B cell (primary cell): ENCODE measurements around the gene CFAP77. TPM values are rescaled to one million over a fixed set of nuclear protein-coding genes. Genes with fewer than 3 reads are reported as not detected.

Experiments
- ATAC-seq: fragments of 200-7000 bp; cut with Tn5 transposase; one replicate; pipeline ENCODE4 v1.10.0; 2021; ENCODE audit warnings: low read depth, mild to moderate bottlenecking, moderate number of reproducible peaks, moderate library complexity
- CTCF ChIA-PET: fragments of 350-600 bp; sonication (Branson Sonifier 250); formaldehyde crosslinking; loops from one replicate; lab custom pipeline; 2021; ENCODE audit warnings: antibody characterized with exemption, inconsistent platforms; lab: Charles Lee
- POLR2A ChIA-PET: fragments of 350-600 bp; sonication (Branson Sonifier 250); formaldehyde crosslinking; loops from one replicate; lab custom pipeline; 2021; ENCODE audit warnings: antibody characterized with exemption; lab: Charles Lee
- DNase-seq: peaks from one replicate; pipeline ENCODE4 v3.0.0; 2013
- H2AFZ ChIP-seq: 2 replicates; pipeline ENCODE4 v1.6.1; 2012; ENCODE audit warnings: mild to moderate bottlenecking, low read depth, low read length; ENCODE audit not compliant: insufficient read depth, poor library complexity, severe bottlenecking
- H3K27ac ChIP-seq, 2 donors: 1 replicate in 1 of 2; 2 replicates in 1 of 2; pipeline ENCODE4 v1.5.1; 2012 to 2013; ENCODE audit warnings: low read length in 2 of 2, mild to moderate bottlenecking in 2 of 2, moderate library complexity in 1 of 2
- H3K27me3 ChIP-seq, 4 experiments: fragments of 200-600 bp in 1 of 4; sonication (generic) in 1 of 4; replicated peaks in 1 of 4; 1 replicate in 2 of 4; 2 replicates in 2 of 4; pipeline versions ENCODE4 v1.6.1 to v1.7.0; 2013 to 2016; ENCODE audit warnings: low read length in 3 of 4, mild to moderate bottlenecking in 2 of 4, mixed read lengths in 1 of 4, moderate library complexity in 1 of 4; ENCODE audit not compliant: insufficient read depth in 4 of 4, control insufficient read depth in 3 of 4; ENCODE audit errors: control extremely low read depth in 1 of 4
- H3K36me3 ChIP-seq, 2 experiments: replicated peaks in 1 of 2; 1 replicate in 1 of 2; 2 replicates in 1 of 2; pipeline versions ENCODE4 v1.6.1 to v1.7.1; 2013; ENCODE audit warnings: low read length in 1 of 2; ENCODE audit not compliant: insufficient read depth in 2 of 2, control insufficient read depth in 1 of 2; ENCODE audit errors: control extremely low read depth in 1 of 2, extremely low read depth in 1 of 2
- H3K4me1 ChIP-seq, 2 donors: fragments of 200-600 bp in 1 of 2; sonication (generic) in 1 of 2; 1 replicate in 1 of 2; 2 replicates in 1 of 2; pipeline versions ENCODE4 v1.5.1 to v1.6.1; 2013 to 2017; ENCODE audit warnings: low read length in 2 of 2; ENCODE audit not compliant: control insufficient read depth in 2 of 2, insufficient read depth in 2 of 2
- H3K4me2 ChIP-seq: replicated peaks from 2 replicates; pipeline ENCODE3; 2012; ENCODE audit warnings: mild to moderate bottlenecking, low read depth, low read length; ENCODE audit not compliant: poor library complexity, severe bottlenecking
- H3K4me3 ChIP-seq, 5 experiments: fragments of 200-600 bp in 1 of 5; sonication (generic) in 1 of 5; 1 replicate in 3 of 5; 2 replicates in 2 of 5; pipeline versions ENCODE4 v1.5.1 to v1.7.0; 2011 to 2016; ENCODE audit warnings: low read length in 4 of 5, mild to moderate bottlenecking in 4 of 5, low read depth in 2 of 5, control low read depth in 1 of 5, moderate library complexity in 1 of 5; ENCODE audit not compliant: insufficient read depth in 1 of 5; ENCODE audit errors: control extremely low read depth in 1 of 5, extremely low read depth in 1 of 5
- H3K79me2 ChIP-seq: fragments of 200-600 bp; sonication (generic); one replicate; pipeline ENCODE4 v1.6.0; 2016; ENCODE audit warnings: low read length; ENCODE audit not compliant: control insufficient read depth, insufficient read depth
- H3K9ac ChIP-seq: fragments of 200-600 bp; sonication (generic); 2 replicates; pipeline ENCODE4 v1.6.1; 2017; ENCODE audit warnings: mild to moderate bottlenecking, low read length, moderate library complexity
- H3K9me3 ChIP-seq, 3 donors: one replicate each; pipeline versions ENCODE4 v1.6.1 to v1.7.1; 2013; ENCODE audit warnings: low read length in 2 of 3; ENCODE audit not compliant: control insufficient read depth in 2 of 3, insufficient read depth in 1 of 3; ENCODE audit errors: control extremely low read depth in 1 of 3
- H4K20me1 ChIP-seq: 2 replicates; pipeline ENCODE4 v1.6.0; 2012; ENCODE audit warnings: mild to moderate bottlenecking, low read length; ENCODE audit not compliant: insufficient read depth, control insufficient read depth, poor library complexity, severe bottlenecking
- H3K27ac Mint-ChIP-seq: one replicate; pipeline ENCODE4 v1.8.0; 2021; ENCODE audit warnings: mixed read lengths
- H3K27me3 Mint-ChIP-seq: one replicate; pipeline ENCODE4 v1.8.0; 2021; ENCODE audit warnings: mixed read lengths
- H3K4me1 Mint-ChIP-seq: one replicate; pipeline ENCODE4 v1.8.0; 2021; ENCODE audit warnings: mixed read lengths
- H3K4me3 Mint-ChIP-seq: one replicate; pipeline ENCODE4 v1.8.0; 2021; ENCODE audit warnings: mixed read lengths
- H3K9me3 Mint-ChIP-seq: one replicate; pipeline ENCODE4 v1.8.0; 2022; ENCODE audit warnings: mixed read lengths; ENCODE audit not compliant: insufficient read depth
- EZH2 ChIP-seq: IDR thresholded peaks from 2 replicates; pipeline ENCODE4 v1.6.1; 2012; ENCODE audit warnings: borderline replicate concordance, low read depth, mild to moderate bottlenecking, moderate library complexity, low read length; ENCODE audit not compliant: insufficient read depth, poor library complexity, severe bottlenecking
- WGBS: methylation state at CpG from one replicate; pipeline ENCODE4 v1.1.5; 2013; ENCODE audit warnings: missing lambda C conversion rate; ENCODE audit not compliant: insufficient coverage; 5-methylcytosine and 5-hydroxymethylcytosine counted together
- intact Hi-C: fragments of 100-400 bp; cut with micrococcal nuclease; formaldehyde crosslinking; loops from one replicate; pipeline ENCODE4 v1.10.0; 2022
- polyA plus RNA-seq: library from polyadenylated mRNA; depleted of rRNA; stranded (reverse); fragments of >200 nt; gene quantifications from 2 replicates; pipeline ENCODE4 v1.2.3, GENCODE V29; 2012
- total RNA-seq, 2 donors: library from RNA; stranded (reverse); fragments of 120-200 nt in 1 of 2; gene quantifications; 1 replicate in 1 of 2; 2 replicates in 1 of 2; pipeline versions ENCODE4 v1.2.3 to v1.2.4, GENCODE V29; 2013 to 2022
- TF ChIP-seq, protein P1 (sequence below): fragments of 200-600 bp; IDR thresholded peaks from one replicate; pipeline ENCODE4 v1.8.0; 2022; ENCODE audit warnings: antibody characterized with exemption, mild to moderate bottlenecking

The CFAP77 gene
- total and polyA plus RNA-seq, 2 donors (not counting 1 experiment from before 2014, with no cell fraction given) = not detected

DNA sequence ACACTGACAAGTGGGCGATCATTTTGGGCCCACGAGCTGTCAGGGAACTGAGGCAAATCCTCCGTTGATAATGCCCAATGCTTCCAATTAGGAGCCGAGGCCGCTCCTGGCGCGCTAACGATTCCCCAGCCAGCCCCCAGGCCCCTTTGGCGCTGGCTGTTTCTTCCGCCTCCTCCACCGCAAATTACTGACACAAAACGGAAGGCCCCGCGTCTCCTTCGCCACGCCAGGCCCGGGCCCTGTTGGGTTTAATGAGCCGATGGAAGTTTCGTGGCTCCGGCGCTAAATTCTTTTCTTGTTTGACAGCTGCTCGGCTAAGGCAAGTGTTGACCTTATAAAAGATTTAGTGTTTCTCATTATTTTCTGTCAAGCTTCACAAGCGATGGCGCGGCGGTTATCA lies 146.7 kb downstream of the CFAP77 start:
- Histone ChIP-seq H4K20me1 (no peaks in the 10 kb centered on the region), H3K9me3 (peaks cover 0 to 5% (median 0%) of the 10 kb centered on the region in 3 donors), H3K9ac (no peak overlapping the region), H2AFZ (no peak overlapping the region), H3K4me2 (no peak overlapping the region), H3K79me2 (no peaks in the 10 kb centered on the region), H3K4me1 (no peaks in the 10 kb centered on the region), H3K27ac (no peak overlapping the region), H3K36me3 (no peaks in the 10 kb centered on the region), H3K27me3 (peaks cover 0 to 2% (median 0%) of the 10 kb centered on the region in 4 experiments), H3K4me3 (no peak overlapping the region)
- WGBS = 85% methylated on average over 26 of the region's 26 CpGs
- ATAC-seq (no peak), DNase-seq (no peak)
- ChIA-PET CTCF (no interaction called here), POLR2A (no interaction called here)
- Mint-ChIP-seq H3K9me3 (peaks cover 2% of the 10 kb centered on the region), H3K27ac (no peak overlapping the region), H3K4me3 (no peak overlapping the region), H3K4me1 (no peaks in the 10 kb centered on the region), H3K27me3 (peaks cover 30% of the 10 kb centered on the region)
- intact Hi-C loops = no loop called here
- TF ChIP-seq EZH2 = no peak
- TF ChIP-seq, protein P1, sequence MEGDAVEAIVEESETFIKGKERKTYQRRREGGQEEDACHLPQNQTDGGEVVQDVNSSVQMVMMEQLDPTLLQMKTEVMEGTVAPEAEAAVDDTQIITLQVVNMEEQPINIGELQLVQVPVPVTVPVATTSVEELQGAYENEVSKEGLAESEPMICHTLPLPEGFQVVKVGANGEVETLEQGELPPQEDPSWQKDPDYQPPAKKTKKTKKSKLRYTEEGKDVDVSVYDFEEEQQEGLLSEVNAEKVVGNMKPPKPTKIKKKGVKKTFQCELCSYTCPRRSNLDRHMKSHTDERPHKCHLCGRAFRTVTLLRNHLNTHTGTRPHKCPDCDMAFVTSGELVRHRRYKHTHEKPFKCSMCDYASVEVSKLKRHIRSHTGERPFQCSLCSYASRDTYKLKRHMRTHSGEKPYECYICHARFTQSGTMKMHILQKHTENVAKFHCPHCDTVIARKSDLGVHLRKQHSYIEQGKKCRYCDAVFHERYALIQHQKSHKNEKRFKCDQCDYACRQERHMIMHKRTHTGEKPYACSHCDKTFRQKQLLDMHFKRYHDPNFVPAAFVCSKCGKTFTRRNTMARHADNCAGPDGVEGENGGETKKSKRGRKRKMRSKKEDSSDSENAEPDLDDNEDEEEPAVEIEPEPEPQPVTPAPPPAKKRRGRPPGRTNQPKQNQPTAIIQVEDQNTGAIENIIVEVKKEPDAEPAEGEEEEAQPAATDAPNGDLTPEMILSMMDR = no peak

DNA sequence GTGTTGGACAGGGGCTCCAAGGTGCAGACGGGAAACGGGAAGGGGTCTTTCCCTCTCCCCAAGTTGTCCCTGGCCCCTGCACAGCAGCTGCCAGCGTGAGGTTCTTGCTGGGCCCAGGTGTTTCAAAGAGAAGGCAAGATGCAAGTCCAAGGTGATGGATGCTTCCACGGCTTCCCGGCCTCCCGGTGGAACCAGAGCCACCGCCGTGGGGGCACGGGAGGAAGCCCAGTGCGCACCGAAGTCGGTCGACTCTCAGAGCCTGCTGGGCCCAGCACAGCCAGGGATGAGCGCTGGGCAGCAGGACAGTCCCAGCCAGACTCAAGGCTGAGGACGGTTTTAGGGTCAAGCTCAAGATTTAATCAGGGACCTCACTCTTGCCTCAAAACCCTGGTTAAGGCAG lies 147.1 kb downstream of the CFAP77 start:
- 91% methylated on average over 15 of the region's 15 CpGs for WGBS
- TF ChIP-seq, protein P1 = no peak
- TF ChIP-seq EZH2 = no peak
- Histone ChIP-seq H3K36me3 (no peaks in the 10 kb centered on the region), H3K27me3 (peaks cover 0 to 5% (median 1%) of the 10 kb centered on the region in 4 experiments), H3K4me1 (no peaks in the 10 kb centered on the region), H3K79me2 (no peaks in the 10 kb centered on the region), H3K4me2 (no peak overlapping the region), H3K27ac (no peak overlapping the region), H3K9ac (no peak overlapping the region), H2AFZ (no peak overlapping the region), H4K20me1 (no peaks in the 10 kb centered on the region), H3K4me3 (no peak overlapping the region), H3K9me3 (peaks cover 0 to 5% (median 0%) of the 10 kb centered on the region in 3 donors)
- intact Hi-C loops = no loop called here
- DNase-seq (no peak), ATAC-seq (no peak)
- Mint-ChIP-seq H3K27ac (no peak overlapping the region), H3K9me3 (peaks cover 2% of the 10 kb centered on the region), H3K4me3 (no peak overlapping the region), H3K4me1 (no peaks in the 10 kb centered on the region), H3K27me3 (peaks cover 31% of the 10 kb centered on the region)
- ChIA-PET CTCF (no interaction called here), POLR2A (no interaction called here)
